Vagina (tissue), 2 donors: Measurements from ENCODE around the gene PACS1. TPM values are rescaled to one million over a fixed set of nuclear protein-coding genes. Genes with fewer than 3 reads are reported as not detected.

Experiments
- DNase-seq, 2 donors: peaks; one replicate each; pipeline ENCODE4 v3.0.0-alpha.2; 2017; ENCODE audit errors: extremely low spot score in 2 of 2
- H3K27ac ChIP-seq: fragments of 200-600 bp; sonication (generic); one replicate; pipeline ENCODE4 v1.5.1; 2019
- H3K27me3 ChIP-seq: fragments of 200-600 bp; sonication (generic); one replicate; pipeline ENCODE4 v1.5.1; 2019
- H3K36me3 ChIP-seq, 2 donors: fragments of 200-600 bp; sonication (generic); one replicate each; pipeline ENCODE4 v1.5.1; 2017 to 2019
- H3K4me1 ChIP-seq: fragments of 200-600 bp; sonication (generic); one replicate; pipeline ENCODE4 v1.5.1; 2019
- H3K4me3 ChIP-seq, 2 donors: fragments of 200-600 bp; sonication (generic); 1 replicate in 1 of 2; 2 replicates in 1 of 2; pipeline ENCODE4 v1.5.1; 2016 to 2019
- H3K9me3 ChIP-seq: fragments of 200-600 bp; sonication (generic); one replicate; pipeline ENCODE4 v1.5.1; 2019
- CTCF ChIP-seq, 3 experiments: fragments of 450-650 bp in 2 of 3; fragments of 200-600 bp in 1 of 3; sonication (generic) in 1 of 3; IDR thresholded peaks; one replicate each; pipeline ENCODE4 v1.5.1; 2017 to 2019; ENCODE audit warnings: antibody characterized with exemption in 3 of 3, mild to moderate bottlenecking in 2 of 3, moderate library complexity in 2 of 3
- POLR2A ChIP-seq, 2 donors: fragments of 450-650 bp; IDR thresholded peaks; one replicate each; pipeline ENCODE4 v1.6.1; 2017; ENCODE audit warnings: antibody characterized with exemption in 2 of 2, mild to moderate bottlenecking in 2 of 2, moderate library complexity in 2 of 2
- POLR2AphosphoS5 ChIP-seq, 2 donors: sonication (generic); formaldehyde crosslinking; IDR thresholded peaks; one replicate each; pipeline ENCODE4 v1.9.0; 2017; ENCODE audit warnings: antibody characterized with exemption in 2 of 2, mild to moderate bottlenecking in 2 of 2, low read depth in 1 of 2; ENCODE audit not compliant: insufficient read depth in 1 of 2
- intact Hi-C: fragments of 100-400 bp; cut with DNase I; formaldehyde crosslinking; loops from one replicate; pipeline ENCODE4 v1.15.1; 2023
- total RNA-seq: library from RNA; depleted of rRNA; stranded (reverse); fragments of >200 nt; gene quantifications from one replicate; pipeline ENCODE4 v1.2.3, GENCODE V29; 2016

Gene PACS1
- total RNA-seq, 1 donor from 2014 or later, result 66.0 TPM

GRCh38 chr11:66291303-66291705 is 221.2 kb downstream of the PACS1 start:
- DNase-seq, result no peak
- peaks cover 5% of the 10 kb centered on the region for H3K27me3 ChIP-seq
- peaks cover 42% of the 10 kb centered on the region for H3K4me1 ChIP-seq
- no peak overlapping the region for H3K27ac ChIP-seq
- no peaks in the 10 kb centered on the region for H3K9me3 ChIP-seq
- intact Hi-C loops, result no loop called here
- H3K36me3 ChIP-seq, result no peaks in the 10 kb centered on the region
- TF ChIP-seq CTCF (IDR thresholded peaks at IDR 0.05) (no peak), POLR2A (IDR thresholded peaks at IDR 0.05) (no peak), POLR2AphosphoS5 (IDR thresholded peaks at IDR 0.05; ENCODE audit: insufficient read depth in 1 of 2, low read depth in 1 of 2) (no peak)
- peak overlapping the region in 1 of 2 donors; percentile 40 for H3K4me3 ChIP-seq

- Histone ChIP-seq H3K27ac (no peak within 1 kb of the TSS), H3K27me3 (peaks cover 5% of the 10 kb centered on the region), H3K36me3 (no peaks in the 10 kb centered on the region), H3K9me3 (no peaks in the 10 kb centered on the region), H3K4me1 (peaks cover 36% of the 10 kb centered on the region), H3K4me3 (peak within 1 kb of the TSS; percentile 39 to 40)
- intact Hi-C loops, result no loop called here
- TF ChIP-seq POLR2AphosphoS5 (IDR thresholded peaks at IDR 0.05; ENCODE audit: insufficient read depth in 1 of 2, low read depth in 1 of 2) (no peak), CTCF (IDR thresholded peaks at IDR 0.05) (no peak), POLR2A (IDR thresholded peaks at IDR 0.05) (no peak)
- DNase-seq, result no peak
Observed at GRCh38 chr11:66291706-66292542, 221.9 kb downstream of the PACS1 start, which contains the start of gene TMEM151A. Gene TMEM151A (plus strand): TSS chr11:66291894. CDS start chr11:66292014, 120 bp downstream.

GRCh38 chr11:66292543-66293332 is 222.7 kb downstream of the PACS1 start:
- Histone ChIP-seq H3K27ac (no peak overlapping the region), H3K9me3 (no peaks in the 10 kb centered on the region), H3K27me3 (peaks cover 5% of the 10 kb centered on the region), H3K4me1 (peaks cover 28% of the 10 kb centered on the region), H3K36me3 (no peaks in the 10 kb centered on the region), H3K4me3 (no peak overlapping the region)
- no peak for TF ChIP-seq POLR2AphosphoS5 (IDR thresholded peaks at IDR 0.05; ENCODE audit: insufficient read depth in 1 of 2, low read depth in 1 of 2)
- TF ChIP-seq POLR2A (IDR thresholded peaks at IDR 0.05), result no peak
- no peak for TF ChIP-seq CTCF (IDR thresholded peaks at IDR 0.05)
- intact Hi-C loops, result no loop called here
- DNase-seq, result no peak

- Histone ChIP-seq H3K36me3 (no peaks in the 10 kb centered on the region), H3K27me3 (peaks cover 5% of the 10 kb centered on the region), H3K4me3 (no peak overlapping the region), H3K9me3 (no peaks in the 10 kb centered on the region), H3K27ac (no peak overlapping the region), H3K4me1 (peaks cover 22% of the 10 kb centered on the region)
- no peak for DNase-seq
- intact Hi-C loops, result no loop called here
- no peak for TF ChIP-seq POLR2AphosphoS5 (IDR thresholded peaks at IDR 0.05; ENCODE audit: insufficient read depth in 1 of 2, low read depth in 1 of 2)
- TF ChIP-seq POLR2A (IDR thresholded peaks at IDR 0.05), result no peak
- TF ChIP-seq CTCF (IDR thresholded peaks at IDR 0.05), result no peak
Observed at GRCh38 chr11:66293352-66293751, 223.3 kb downstream of the PACS1 start.
